Measurements from ENCODE around the gene PROC. TPM values are rescaled to one million over a fixed set of nuclear protein-coding genes. Genes with fewer than 3 reads are reported as not detected.

Gene PROC
- total and polyA plus RNA-seq, 2 of the 8 experiments (the other 6 are each of a cell fraction or from before 2014, with no cell fraction given): 1.5 to 1.6 TPM

DNA sequence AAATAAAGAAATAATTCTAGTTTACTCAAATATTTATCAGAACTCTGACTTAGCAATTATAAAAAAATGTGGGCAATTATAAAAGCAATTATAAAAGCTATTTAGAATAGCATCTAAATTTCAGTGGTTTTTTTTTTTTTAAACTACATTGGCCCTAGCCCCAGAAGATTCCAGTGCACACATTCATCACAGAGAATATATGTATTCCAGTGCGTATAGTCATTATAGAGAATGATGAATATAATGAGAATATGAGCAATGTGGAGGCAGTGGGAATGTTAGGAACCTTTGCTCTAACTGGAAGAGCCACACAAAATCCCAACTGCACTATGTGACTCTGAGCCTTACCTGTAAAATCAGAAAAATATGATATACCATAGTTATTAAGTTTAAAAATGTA is 41.0 kb upstream of the PROC start:
- Histone ChIP-seq H3K79me2 (ENCODE audit: control insufficient read depth in 1 of 2, insufficient read depth in 2 of 2, low read length in 2 of 2) (peaks cover 0 to 94% of the 10 kb centered on the region in 2 experiments), H3K4me3 (ENCODE audit: extremely low read depth in 1 of 4, insufficient read depth in 2 of 4, low read depth in 3 of 4, low read length in 4 of 4) (no peak overlapping the region)

More for the DNA sequence above, 41.0 kb upstream of the PROC start:
- Histone ChIP-seq H2BK12ac (ENCODE audit: low read depth, low read length) (no peak overlapping the region), H3K9me3 (ENCODE audit: insufficient read depth in 2 of 2, low read depth in 1 of 2, low read length in 1 of 2) (peaks cover 29 to 36% of the 10 kb centered on the region in 2 experiments), H3K18ac (ENCODE audit: extremely low read depth, low read length) (no peak overlapping the region), H3K23me2 (ENCODE audit: low read depth, low read length) (no peaks in the 10 kb centered on the region), H3K4ac (replicated peaks; ENCODE audit: insufficient read length, low read depth, low read length) (no peak overlapping the region), H3K4me1 (replicated peaks in 1 of 4; ENCODE audit: control insufficient read depth in 3 of 4, insufficient read depth in 4 of 4, low read length in 3 of 4) (no peaks in the 10 kb centered on the region), H3K4me2 (ENCODE audit: insufficient read depth in 1 of 2, low read depth in 2 of 2, low read length in 2 of 2) (no peak overlapping the region), H3K27me3 (replicated peaks in 1 of 4; ENCODE audit: control insufficient read depth in 3 of 4, extremely low read depth in 1 of 4, insufficient read depth in 3 of 4, low read length in 3 of 4) (no peaks in the 10 kb centered on the region), H3K27ac (ENCODE audit: low read depth, low read length) (no peak overlapping the region), H4K91ac (replicated peaks; ENCODE audit: insufficient read length, low read length) (no peak overlapping the region), H3K56ac (replicated peaks; ENCODE audit: insufficient read length, low read depth, low read length) (no peak overlapping the region), H2BK120ac (replicated peaks; ENCODE audit: low read depth, low read length) (no peak overlapping the region), H3K14ac (ENCODE audit: insufficient read length) (no peak overlapping the region), H4K8ac (ENCODE audit: extremely low read depth, insufficient read depth, low read length) (no peak overlapping the region), H2BK5ac (ENCODE audit: low read depth, low read length) (no peak overlapping the region), H3K79me1 (ENCODE audit: low read depth, low read length) (no peaks in the 10 kb centered on the region; the same call in 1 of the 2 replicates), H4K5ac (ENCODE audit: insufficient read length, low read depth, low read length) (no peak overlapping the region), H3K9ac (replicated peaks in 1 of 4; ENCODE audit: extremely low read depth in 1 of 4, low read depth in 3 of 4, low read length in 3 of 4) (no peak overlapping the region), H4K20me1 (replicated peaks in 1 of 2; ENCODE audit: control insufficient read depth in 1 of 2, insufficient read depth in 2 of 2, low read length in 2 of 2) (no peaks in the 10 kb centered on the region), H3K36me3 (ENCODE audit: control insufficient read depth in 2 of 4, insufficient read depth in 4 of 4, low read length in 3 of 4) (peaks cover 0 to 15% (median 3%) of the 10 kb centered on the region in 4 experiments; a peak in 3 of 8 replicates), H2AFZ (ENCODE audit: low read length) (no peak overlapping the region), H2BK20ac (ENCODE audit: low read length) (no peak overlapping the region), H2AK5ac (ENCODE audit: low read depth, low read length) (no peak overlapping the region), H3K23ac (ENCODE audit: insufficient read length) (no peak overlapping the region), H2BK15ac (ENCODE audit: low read length) (no peak overlapping the region)
- FAIRE-seq (no peak), DNase-seq (ENCODE audit: low read depth in 1 of 2, low spot score in 2 of 2) (no peak)
- ChIA-PET POLR2A (ENCODE audit: partially characterized antibody) (no interaction called here), CTCF (ENCODE audit: partially characterized antibody) (interaction anchor here (0.8 to 2.0 kb wide), 2 partner anchors 9 to 102 kb away, joined by 4 to 5 read pairs; no protein-coding TSS in a partner anchor)
- WGBS, 2 experiments (ENCODE audit: extremely low coverage in 1 of 2, insufficient coverage in 1 of 2, insufficient read length in 1 of 2, insufficient replicate concordance in 2 of 2, low coverage in 1 of 2, low lambda C conversion rate in 2 of 2, missing lambda C conversion rate in 1 of 2): 95% methylated on average over 1 of the region's 1 CpG; no CpG with 5 or more reads in 1 of the 2 experiments
